ENCODE results near the gene CLP1.
A peak's percentile ranks its signal among the peaks of the same experiment; 100 is the strongest.
"Not testable (repeated sequence)": the region's sequence is repeated elsewhere in the genome, so short reads cannot be mapped to it uniquely, and the experiment has no call there.

CLP1 gene

GRCh38 chr11:57641011-57641807 is 16.4 kb upstream of the CLP1 start:
- DNase-seq = peak; percentile 31

- no peak for DNase-seq
Observed at GRCh38 chr11:57643802-57644201, 13.8 kb upstream of the CLP1 start.

DNA sequence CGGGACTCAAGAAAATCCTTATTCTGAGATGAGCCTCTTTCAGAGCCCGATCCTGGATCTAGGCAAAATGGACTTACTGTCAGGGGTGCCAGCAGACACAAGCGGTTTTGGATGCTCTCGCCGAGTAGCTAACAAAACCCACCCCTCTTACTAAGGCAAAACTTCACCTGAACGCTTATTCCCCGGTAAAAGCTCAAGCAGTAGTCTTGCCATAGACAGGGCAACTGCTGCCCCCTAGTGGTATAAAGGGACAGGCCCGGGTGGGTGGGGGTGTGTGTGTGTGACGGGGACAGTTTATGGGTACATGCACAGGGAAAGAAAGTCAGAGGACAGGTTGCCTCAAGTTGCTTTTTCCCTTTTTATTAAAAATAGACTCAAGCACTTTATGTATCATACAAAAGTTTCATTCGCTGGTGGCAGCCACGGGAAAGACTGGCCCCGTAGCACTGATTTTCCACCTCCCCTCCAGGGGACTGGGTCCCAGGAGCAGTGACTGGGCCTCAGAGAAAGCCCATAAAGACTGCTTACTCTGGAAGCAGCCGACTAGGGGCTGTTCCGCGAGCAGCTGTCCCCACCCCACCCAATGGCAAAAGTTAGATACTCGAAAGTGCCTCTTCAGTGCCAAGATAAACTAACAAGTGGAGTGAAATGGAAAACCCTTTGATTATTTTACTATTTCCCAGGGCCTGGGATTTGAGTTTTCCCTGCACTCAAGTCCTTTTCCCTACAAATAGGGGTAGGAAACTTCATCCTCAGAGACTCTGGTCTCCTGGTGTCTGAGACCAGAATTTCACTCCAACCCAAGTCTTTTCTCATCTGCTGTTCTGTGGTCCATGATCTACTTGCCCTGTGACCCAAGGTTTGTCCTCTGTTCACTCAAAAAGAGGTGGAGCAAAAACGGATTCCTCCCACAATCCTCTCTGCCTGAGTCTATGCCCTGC is 12.5 kb upstream of the CLP1 start:
- DNase-seq = peak; percentile 54

- no peak for DNase-seq
Observed at GRCh38 chr11:57645689-57646085, 11.9 kb upstream of the CLP1 start.

- DNase-seq = peak; percentile 37
Observed at GRCh38 chr11:57646194-57646798, 11.3 kb upstream of the CLP1 start.

DNA sequence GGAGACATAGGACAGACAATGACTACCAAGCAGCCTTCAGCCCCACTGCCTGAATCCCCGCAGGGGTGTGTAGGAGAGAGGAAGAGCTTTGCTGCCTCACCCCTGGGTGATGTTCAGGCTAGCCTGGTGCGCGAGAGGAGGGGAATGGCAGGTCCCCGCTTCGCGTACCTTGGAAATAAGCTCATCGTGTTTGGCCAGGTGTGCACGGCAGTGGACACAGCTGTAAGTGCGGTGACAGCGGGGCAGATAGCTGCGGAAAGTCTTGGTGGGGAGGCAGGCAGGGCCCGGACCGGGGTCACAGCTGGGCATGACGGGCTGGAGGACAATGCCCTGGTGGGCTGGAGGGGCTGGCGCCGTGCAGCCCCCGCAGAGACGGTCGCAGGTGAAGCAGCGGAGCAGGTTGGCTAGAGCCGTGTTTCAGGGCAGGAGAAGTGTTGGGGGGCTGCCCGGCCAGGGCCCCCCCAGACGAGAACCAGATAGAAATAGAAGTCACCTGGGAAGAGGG is 10.7 kb upstream of the CLP1 start:
- DNase-seq = no peak

DNA sequence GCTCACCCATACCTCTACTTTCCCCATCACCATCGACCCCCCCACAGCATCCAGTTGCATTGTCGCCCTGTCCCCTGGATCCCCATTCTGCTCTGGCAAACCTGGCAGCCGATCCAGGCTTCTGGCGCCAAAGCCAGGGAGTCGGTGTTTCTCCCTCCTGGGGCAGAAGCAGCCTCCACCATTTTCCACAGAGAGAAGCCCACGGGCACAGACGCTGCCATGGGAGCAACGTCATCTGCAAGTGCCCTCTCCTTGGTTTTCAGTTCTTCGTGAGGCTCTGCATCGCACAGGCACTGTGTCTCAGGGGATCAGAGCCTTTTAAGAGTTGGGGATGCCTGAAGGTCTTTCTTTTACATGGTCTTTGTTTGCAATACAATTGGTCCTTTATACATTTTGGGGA is 10.2 kb upstream of the CLP1 start:
- no peak for DNase-seq

DNA sequence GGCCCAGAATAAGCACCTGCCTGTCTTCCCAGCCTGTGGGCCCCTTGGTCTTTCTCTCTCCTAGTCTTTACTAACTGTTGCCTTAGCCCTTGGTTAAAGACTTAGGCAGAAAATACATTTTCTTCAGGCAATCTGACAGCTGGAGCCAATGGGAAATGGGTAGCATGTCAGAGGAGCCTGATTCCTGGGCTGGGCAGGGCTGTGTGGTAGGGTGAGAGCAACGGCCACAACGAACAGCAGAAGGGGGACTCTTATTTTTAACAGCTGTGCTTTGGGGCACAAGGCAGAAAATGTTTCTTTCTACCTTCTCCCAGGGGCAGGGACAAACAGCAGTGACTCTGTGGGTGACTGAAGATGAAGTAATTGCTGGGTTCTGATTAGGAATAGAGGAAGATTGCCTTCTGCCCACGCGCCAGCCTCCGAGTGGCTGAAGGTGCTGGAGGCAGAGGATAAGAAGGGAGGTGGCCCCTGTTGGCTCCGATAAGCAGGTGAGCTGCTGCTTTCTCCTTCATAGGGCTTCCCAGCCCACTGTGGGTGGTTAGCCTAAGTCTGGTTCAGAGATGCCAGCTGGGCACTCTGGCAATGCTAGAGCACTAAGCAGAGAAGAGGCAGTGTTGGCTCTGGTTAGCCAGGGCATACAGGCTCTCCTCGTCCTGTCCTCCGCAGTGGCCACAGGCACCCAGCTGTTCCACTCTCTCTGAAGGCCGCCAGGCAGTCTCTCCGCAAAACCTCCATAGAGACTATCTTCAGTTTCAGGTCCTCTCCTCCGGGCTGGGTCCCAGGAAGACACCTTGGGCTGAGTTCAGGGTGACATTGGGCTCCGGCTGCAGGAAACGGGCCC is 9.4 kb upstream of the CLP1 start:
- DNase-seq = no peak

GRCh38 chr11:57648801-57649735 is 8.5 kb upstream of the CLP1 start:
- DNase-seq = no peak

GRCh38 chr11:57649826-57650738 is 7.5 kb upstream of the CLP1 start, which contains the start of gene YPEL4:
TSS of gene YPEL4 (minus strand) at chr11:57649912. CDS start at chr11:57647107, 2,805 bp downstream.
- DNase-seq = peak; percentile 11

GRCh38 chr11:57650739-57651090 is 6.8 kb upstream of the CLP1 start:
- no peak for DNase-seq

DNA sequence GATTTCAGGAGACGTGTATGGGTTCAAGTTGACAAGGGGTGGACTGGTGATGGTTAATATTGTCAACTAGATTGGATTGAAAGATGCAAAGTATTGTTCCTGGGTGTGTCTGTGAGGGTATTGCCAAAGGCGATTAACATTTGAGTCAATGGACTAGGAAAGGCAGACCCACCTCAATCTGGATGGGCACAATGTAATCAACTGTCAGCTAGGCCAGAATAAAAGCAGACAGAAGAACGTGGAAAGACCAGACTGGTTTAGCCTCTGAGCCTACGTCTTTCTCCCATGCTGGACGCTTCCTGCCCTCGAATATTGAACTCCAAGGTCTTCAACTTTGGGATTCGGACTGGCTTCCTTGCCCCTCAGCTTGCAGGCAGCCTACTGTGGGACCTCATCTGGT is 6.2 kb upstream of the CLP1 start:
- DNase-seq = no peak

- not testable (repeated sequence) for DNase-seq
Observed at GRCh38 chr11:57652230-57652629, 5.3 kb upstream of the CLP1 start.

DNA sequence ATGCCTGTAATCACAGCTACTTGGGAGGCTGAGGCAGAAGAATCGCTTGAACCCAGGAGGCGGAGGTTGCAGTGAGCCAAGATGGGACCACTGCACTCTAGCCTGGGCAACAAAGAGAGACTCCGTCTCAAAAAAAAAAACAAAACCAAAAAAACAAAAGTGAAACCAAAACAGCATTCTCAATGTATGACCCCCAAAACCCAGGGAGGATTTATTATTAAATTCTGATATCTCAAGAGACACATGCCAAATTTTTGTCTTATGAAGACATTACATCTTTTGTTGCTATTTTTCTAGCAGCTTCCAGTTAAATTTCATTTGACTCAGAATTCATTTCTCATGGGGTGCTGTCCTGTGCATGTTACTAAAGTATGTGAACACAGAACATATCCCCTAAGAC is 4.9 kb upstream of the CLP1 start:
- no peak for DNase-seq

DNA sequence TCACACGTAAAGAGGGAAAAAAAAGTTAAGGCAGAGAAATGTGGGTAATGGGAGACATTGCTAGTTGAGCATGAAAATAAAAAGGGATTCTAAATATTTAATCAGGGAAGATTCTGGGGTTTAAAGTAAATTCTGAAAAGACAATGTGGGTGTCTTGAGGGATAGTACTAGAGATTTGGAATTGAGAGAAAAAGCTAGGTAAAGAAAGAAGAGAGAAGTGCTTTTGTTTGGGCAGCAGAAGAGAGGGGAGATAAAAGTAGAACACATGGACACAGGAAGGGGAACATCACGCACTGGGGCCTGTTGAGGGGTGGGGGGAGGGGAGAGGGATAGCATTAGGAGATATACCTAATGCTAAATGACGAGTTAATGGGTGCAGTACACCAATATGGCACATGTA is 4.4 kb upstream of the CLP1 start:
- DNase-seq = no peak

GRCh38 chr11:57656885-57657193 is 723 bp upstream of the CLP1 start:
- DNase-seq = no peak

DNA sequence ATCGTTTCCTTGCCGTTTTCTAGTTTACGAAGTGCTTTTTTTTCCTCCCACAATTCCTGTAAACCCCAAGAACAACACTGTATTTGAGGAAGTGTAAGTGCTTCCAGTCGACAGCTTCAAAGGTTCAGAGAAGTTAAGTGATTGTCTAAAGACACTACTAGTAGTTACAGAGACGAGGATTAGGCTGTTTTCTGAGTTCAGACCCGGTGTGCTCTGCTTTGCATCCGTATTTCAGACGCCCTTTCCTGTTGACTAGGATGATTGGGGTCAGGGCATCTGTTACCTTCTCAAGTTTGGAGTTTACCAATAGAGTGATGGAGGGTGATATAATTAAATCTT is 430 bp downstream of the CLP1 start:
- DNase-seq = no peak

DNA sequence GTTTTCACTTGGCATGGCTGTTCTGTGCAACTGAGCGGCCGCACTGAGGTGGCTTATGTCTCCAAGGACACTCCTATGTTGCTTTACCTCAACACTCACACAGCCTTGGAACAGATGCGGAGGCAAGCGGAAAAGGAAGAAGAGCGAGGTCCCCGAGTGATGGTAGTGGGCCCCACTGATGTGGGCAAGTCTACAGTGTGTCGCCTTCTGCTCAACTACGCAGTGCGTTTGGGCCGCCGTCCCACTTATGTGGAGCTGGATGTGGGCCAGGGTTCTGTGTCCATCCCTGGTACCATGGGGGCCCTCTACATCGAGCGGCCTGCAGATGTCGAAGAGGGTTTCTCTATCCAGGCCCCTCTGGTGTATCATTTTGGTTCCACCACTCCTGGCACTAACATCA is 2.1 kb downstream of the CLP1 start:
- DNase-seq = no peak

DNA sequence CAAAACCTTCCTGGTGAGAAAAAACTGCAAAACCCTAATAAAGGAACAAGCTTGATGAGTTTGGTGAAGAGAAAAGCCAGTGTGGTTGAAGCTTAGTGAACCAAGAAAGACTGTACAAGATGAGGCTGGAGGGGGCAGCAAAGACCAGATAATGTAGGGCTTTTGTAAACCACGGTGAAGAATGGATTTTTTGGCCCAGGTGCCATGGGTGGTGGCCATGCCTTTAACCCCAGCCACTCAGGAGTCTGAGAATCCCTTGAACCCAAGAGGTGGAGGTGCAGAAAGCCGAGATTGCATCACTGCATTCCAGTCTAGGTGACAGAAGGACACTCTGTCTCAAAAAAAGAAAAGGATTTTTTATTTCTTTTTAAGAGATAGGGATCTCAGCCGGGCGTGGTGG is 5.3 kb downstream of the CLP1 start:
- no peak for DNase-seq

DNA sequence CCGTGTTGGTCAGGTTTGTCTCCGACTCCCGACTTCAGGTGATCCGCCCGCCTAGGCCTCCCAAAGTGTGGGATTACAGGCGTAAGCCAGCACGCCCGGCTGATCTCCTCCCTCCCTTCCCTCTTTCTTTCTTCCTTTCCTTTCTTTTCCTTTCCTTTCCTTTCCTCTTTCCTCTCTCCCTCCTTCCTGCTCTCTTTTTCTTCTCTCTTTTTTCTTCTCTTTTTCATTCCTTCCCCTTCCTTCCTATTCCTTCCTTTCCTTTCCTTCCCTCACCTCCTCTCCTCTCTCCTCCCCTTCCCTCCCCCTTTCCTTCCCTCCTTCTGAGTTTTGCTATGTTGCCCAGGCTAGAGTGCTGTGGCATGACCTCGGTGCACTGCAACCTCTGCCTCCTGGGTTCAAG is 6.4 kb downstream of the CLP1 start:
- no peak for DNase-seq
